Osteoblast (primary cell): ENCODE measurements around the gene CCDC85A. TPM values are rescaled to one million over a fixed set of nuclear protein-coding genes. Genes with fewer than 3 reads are reported as not detected.

Experiments used
- DNase-seq: peaks from one replicate; pipeline ENCODE4 v3.0.0; 2011; ENCODE audit warnings: low spot score, mixed read lengths; ENCODE audit not compliant: insufficient read length; ENCODE audit errors: missing footprints
- H2AFZ ChIP-seq: 2 replicates; pipeline ENCODE4 v1.6.0; 2011; ENCODE audit warnings: mild to moderate bottlenecking, low read length
- H3K27ac ChIP-seq: 2 replicates; pipeline ENCODE4 v1.5.1; 2011; ENCODE audit warnings: mild to moderate bottlenecking, low read depth, low read length, moderate library complexity
- H3K27me3 ChIP-seq: 2 replicates; pipeline ENCODE4 v1.6.0; 2012; ENCODE audit warnings: mild to moderate bottlenecking, control low read depth, inconsistent platforms, low read length, moderate library complexity; ENCODE audit not compliant: insufficient read depth
- H3K36me3 ChIP-seq: 2 replicates; pipeline ENCODE4 v1.5.1; 2011; ENCODE audit warnings: mild to moderate bottlenecking, low read length, control low read depth, moderate library complexity; ENCODE audit not compliant: insufficient read depth
- H3K4me1 ChIP-seq: 2 replicates; pipeline ENCODE4 v1.5.1; 2011; ENCODE audit warnings: mild to moderate bottlenecking, low read length, control low read depth, moderate library complexity; ENCODE audit not compliant: insufficient read depth
- H3K4me2 ChIP-seq: 2 replicates; pipeline ENCODE4 v1.6.0; 2011; ENCODE audit warnings: mild to moderate bottlenecking, low read length; ENCODE audit not compliant: insufficient read depth
- H3K4me3 ChIP-seq: fragments of 200-600 bp; sonication (generic); 3 replicates; pipeline ENCODE4 v1.5.1; 2012; ENCODE audit warnings: mild to moderate bottlenecking, low read length, inconsistent platforms; ENCODE audit not compliant: insufficient read depth
- H3K79me2 ChIP-seq: 2 replicates; pipeline ENCODE4 v1.6.0; 2012; ENCODE audit warnings: mild to moderate bottlenecking, low read length, control low read depth, inconsistent platforms; ENCODE audit not compliant: insufficient read depth
- H3K9me3 ChIP-seq: 2 replicates; pipeline ENCODE4 v1.5.1; 2011; ENCODE audit warnings: low read depth, low read length, control low read depth
- H4K20me1 ChIP-seq: 2 replicates; pipeline ENCODE4 v1.6.0; 2012; ENCODE audit warnings: mild to moderate bottlenecking, low read length, control low read depth; ENCODE audit not compliant: insufficient read depth
- total RNA-seq: library from RNA; depleted of rRNA; stranded (reverse); fragments of >200 nt; gene quantifications from 2 replicates; pipeline ENCODE4 v1.2.3, GENCODE V29; 2012
- TF ChIP-seq, protein P1 (sequence below): IDR thresholded peaks from 2 replicates; pipeline ENCODE4 v1.5.1; 2011; ENCODE audit warnings: mild to moderate bottlenecking, low read depth, low read length, moderate library complexity; ENCODE audit errors: extremely low read depth

CCDC85A gene
- total RNA-seq, 1 donor, result 0.72 TPM

DNA sequence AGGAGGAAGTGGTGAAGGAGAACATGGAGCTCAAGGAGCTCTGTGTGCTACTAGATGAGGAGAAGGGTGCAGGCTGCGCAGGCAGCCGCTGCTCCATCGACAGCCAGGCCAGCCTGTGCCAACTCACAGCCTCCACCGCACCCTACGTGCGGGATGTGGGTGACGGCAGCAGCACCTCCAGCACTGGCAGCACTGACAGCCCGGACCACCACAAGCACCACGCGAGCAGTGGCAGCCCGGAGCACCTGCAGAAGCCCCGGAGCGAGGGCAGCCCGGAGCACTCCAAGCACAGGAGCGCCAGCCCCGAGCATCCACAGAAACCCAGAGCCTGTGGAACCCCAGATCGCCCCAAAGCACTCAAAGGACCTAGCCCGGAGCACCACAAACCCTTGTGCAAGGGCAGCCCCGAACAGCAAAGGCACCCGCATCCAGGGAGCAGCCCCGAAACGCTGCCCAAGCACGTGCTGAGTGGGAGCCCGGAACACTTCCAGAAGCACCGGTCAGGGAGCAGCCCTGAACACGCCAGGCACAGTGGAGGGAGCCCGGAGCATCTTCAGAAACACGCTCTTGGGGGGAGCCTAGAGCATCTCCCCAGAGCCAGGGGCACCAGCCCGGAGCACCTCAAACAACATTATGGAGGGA is 9.0 kb downstream of the CCDC85A start:
- no peak overlapping the region for H3K4me2 ChIP-seq
- no peaks in the 10 kb centered on the region for H3K79me2 ChIP-seq
- H3K4me3 ChIP-seq, result no peak overlapping the region
- H4K20me1 ChIP-seq, result no peaks in the 10 kb centered on the region
- H3K36me3 ChIP-seq, result no peaks in the 10 kb centered on the region
- H3K9me3 ChIP-seq, result no peaks in the 10 kb centered on the region
- H3K27me3 ChIP-seq, result peaks cover 3% of the 10 kb centered on the region
- TF ChIP-seq, protein P1, sequence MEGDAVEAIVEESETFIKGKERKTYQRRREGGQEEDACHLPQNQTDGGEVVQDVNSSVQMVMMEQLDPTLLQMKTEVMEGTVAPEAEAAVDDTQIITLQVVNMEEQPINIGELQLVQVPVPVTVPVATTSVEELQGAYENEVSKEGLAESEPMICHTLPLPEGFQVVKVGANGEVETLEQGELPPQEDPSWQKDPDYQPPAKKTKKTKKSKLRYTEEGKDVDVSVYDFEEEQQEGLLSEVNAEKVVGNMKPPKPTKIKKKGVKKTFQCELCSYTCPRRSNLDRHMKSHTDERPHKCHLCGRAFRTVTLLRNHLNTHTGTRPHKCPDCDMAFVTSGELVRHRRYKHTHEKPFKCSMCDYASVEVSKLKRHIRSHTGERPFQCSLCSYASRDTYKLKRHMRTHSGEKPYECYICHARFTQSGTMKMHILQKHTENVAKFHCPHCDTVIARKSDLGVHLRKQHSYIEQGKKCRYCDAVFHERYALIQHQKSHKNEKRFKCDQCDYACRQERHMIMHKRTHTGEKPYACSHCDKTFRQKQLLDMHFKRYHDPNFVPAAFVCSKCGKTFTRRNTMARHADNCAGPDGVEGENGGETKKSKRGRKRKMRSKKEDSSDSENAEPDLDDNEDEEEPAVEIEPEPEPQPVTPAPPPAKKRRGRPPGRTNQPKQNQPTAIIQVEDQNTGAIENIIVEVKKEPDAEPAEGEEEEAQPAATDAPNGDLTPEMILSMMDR, result no peak
- H3K4me1 ChIP-seq, result no peaks in the 10 kb centered on the region
- H3K27ac ChIP-seq, result no peak overlapping the region
- H2AFZ ChIP-seq, result no peak overlapping the region
- DNase-seq, result no peak

DNA sequence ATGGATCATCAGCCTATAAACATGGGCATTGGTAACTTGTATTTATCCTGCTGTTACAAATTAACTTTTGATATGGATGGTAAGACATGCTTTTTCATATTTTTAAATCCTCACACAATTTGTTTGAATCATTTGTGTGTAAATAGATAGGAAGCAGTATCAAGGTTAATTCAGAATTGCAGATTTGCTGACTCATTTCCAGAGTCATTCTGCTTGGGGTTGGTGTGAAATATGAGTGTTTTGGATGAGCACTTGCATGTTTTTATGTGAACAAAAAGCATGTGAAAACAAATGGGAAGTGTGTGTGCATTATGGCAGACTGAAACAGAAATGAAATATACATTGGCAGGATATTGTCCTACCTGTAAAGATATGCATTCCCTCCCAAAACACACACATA is 11.8 kb downstream of the CCDC85A start:
- TF ChIP-seq, protein P1, result no peak
- Histone ChIP-seq H3K4me2 (no peak overlapping the region), H3K4me3 (no peak overlapping the region), H3K27me3 (no peaks in the 10 kb centered on the region), H3K4me1 (no peaks in the 10 kb centered on the region), H3K9me3 (no peaks in the 10 kb centered on the region), H3K27ac (no peak overlapping the region), H3K36me3 (no peaks in the 10 kb centered on the region), H4K20me1 (no peaks in the 10 kb centered on the region), H3K79me2 (no peaks in the 10 kb centered on the region), H2AFZ (no peak overlapping the region)
- no peak for DNase-seq

GRCh38 chr2:56197816-56198215 is 14.0 kb downstream of the CCDC85A start:
- Histone ChIP-seq H3K4me1 (no peaks in the 10 kb centered on the region), H2AFZ (no peak overlapping the region), H3K4me3 (no peak overlapping the region), H4K20me1 (no peaks in the 10 kb centered on the region), H3K27ac (no peak overlapping the region), H3K4me2 (no peak overlapping the region), H3K36me3 (no peaks in the 10 kb centered on the region), H3K9me3 (no peaks in the 10 kb centered on the region), H3K79me2 (no peaks in the 10 kb centered on the region), H3K27me3 (no peaks in the 10 kb centered on the region)
- DNase-seq, result no peak
- TF ChIP-seq, protein P1, result no peak

DNA sequence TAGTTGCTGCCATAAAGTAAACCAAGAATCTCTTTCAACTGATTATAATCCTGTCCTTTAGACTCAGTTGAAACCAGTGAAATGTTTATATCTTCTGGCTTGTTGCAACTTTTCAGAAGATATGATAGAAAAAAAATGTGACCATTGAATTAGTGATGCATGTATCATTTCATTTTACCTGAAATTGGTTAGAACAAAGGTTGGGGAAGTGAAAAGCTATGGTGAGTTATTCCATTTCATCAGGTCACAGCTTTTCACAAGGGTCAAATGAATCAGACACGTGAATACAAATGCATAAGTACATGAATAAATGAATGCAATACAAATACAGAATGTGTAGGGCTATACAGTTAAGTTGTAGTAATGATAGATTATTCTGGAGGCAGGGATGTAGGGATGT is 15.1 kb downstream of the CCDC85A start:
- Histone ChIP-seq H2AFZ (no peak overlapping the region), H3K4me1 (no peaks in the 10 kb centered on the region), H3K27me3 (no peaks in the 10 kb centered on the region), H3K4me2 (no peak overlapping the region), H3K27ac (no peak overlapping the region), H4K20me1 (no peaks in the 10 kb centered on the region), H3K4me3 (no peak overlapping the region), H3K9me3 (no peaks in the 10 kb centered on the region), H3K79me2 (no peaks in the 10 kb centered on the region), H3K36me3 (no peaks in the 10 kb centered on the region)
- no peak for DNase-seq
- TF ChIP-seq, protein P1, result no peak
